Peyer's patch (tissue), 4 donors: Measurements from ENCODE around the gene AIMP1. TPM values are rescaled to one million over a fixed set of nuclear protein-coding genes. Genes with fewer than 3 reads are reported as not detected.

ENCODE experiments used
- DNase-seq, 3 donors: peaks; one replicate each; pipeline ENCODE4 v3.0.0-alpha.2; 2017 to 2019
- H3K27ac ChIP-seq, 4 donors: fragments of 200-600 bp; sonication (generic); one replicate each; pipeline ENCODE4 v1.5.1; 2016 to 2019
- H3K27me3 ChIP-seq, 2 donors: fragments of 200-600 bp; sonication (generic); one replicate each; pipeline ENCODE4 v1.5.1; 2019
- H3K36me3 ChIP-seq, 3 donors: fragments of 200-600 bp; sonication (generic); one replicate each; pipeline ENCODE4 v1.5.1; 2016 to 2019
- H3K4me1 ChIP-seq, 4 donors: fragments of 200-600 bp; sonication (generic); one replicate each; pipeline ENCODE4 v1.5.1; 2016 to 2019
- H3K4me3 ChIP-seq, 4 donors: fragments of 200-600 bp; sonication (generic); 1 replicate in 3 of 4; 2 replicates in 1 of 4; pipeline ENCODE4 v1.5.1; 2016 to 2019; ENCODE audit warnings: mild to moderate bottlenecking in 1 of 4
- H3K9me3 ChIP-seq, 4 donors: fragments of 200-600 bp; sonication (generic); one replicate each; pipeline ENCODE4 v1.5.1; 2016 to 2019; ENCODE audit warnings: mild to moderate bottlenecking in 1 of 4
- POLR2A ChIP-seq, 2 donors: fragments of 450-650 bp; IDR thresholded peaks; one replicate each; pipeline ENCODE4 v1.5.1; 2017; ENCODE audit warnings: antibody characterized with exemption in 2 of 2, mild to moderate bottlenecking in 2 of 2, moderate library complexity in 2 of 2
- total RNA-seq, 4 donors: library from RNA; depleted of rRNA; stranded (reverse); fragments of >200 nt; gene quantifications; one replicate each; pipeline ENCODE4 v1.1.0, GENCODE V29; 2016
- TF ChIP-seq, protein P1 (sequence below), 6 experiments: fragments of 450-650 bp in 4 of 6; fragments of 200-600 bp in 2 of 6; sonication (generic) in 1 of 6; IDR thresholded peaks; one replicate each; pipeline ENCODE4 v1.5.1; 2017 to 2019; ENCODE audit warnings: antibody characterized with exemption in 6 of 6, mild to moderate bottlenecking in 3 of 6, moderate library complexity in 1 of 6

Gene AIMP1
- total RNA-seq, 4 donors from 2014 or later, result 18.3 to 40.4 (median 19.5) TPM

DNA sequence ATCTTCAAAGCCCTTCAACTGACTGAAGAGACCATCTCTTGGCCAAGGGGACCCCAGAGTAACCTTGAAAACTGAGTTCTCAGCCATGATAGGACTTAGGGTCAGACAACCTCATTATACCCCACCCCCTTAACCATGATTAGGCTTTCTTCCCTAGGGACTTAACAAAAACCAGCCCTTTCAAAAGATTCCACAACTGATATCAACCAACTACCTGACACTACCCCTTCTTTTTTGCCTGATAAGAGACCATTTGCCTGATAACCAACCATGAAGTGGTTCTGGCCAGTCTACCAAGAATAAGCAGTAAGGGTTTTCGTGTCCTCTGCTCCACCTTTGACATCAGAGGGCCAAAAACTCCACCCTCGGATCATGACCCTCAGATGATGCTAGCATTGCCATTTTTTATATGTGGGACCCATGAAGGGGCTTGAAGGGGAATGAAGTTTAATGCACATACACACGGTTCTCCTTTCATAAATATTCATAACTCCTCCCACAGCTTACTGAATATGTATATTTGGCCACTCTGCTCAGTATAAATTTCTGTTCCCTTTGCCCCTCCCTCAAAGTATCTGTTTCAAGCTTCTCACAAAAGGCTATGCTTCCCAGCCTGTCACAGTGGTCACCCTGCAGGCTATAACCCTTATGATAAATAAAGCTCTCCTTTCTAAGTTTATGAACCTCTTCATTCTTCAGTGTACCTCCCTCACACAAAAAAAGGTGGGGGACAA, 12.6 kb upstream of the AIMP1 start:
- H3K27me3 ChIP-seq, result no peaks in the 10 kb centered on the region
- H3K9me3 ChIP-seq, result no peaks in the 10 kb centered on the region
- TF ChIP-seq, protein P1, sequence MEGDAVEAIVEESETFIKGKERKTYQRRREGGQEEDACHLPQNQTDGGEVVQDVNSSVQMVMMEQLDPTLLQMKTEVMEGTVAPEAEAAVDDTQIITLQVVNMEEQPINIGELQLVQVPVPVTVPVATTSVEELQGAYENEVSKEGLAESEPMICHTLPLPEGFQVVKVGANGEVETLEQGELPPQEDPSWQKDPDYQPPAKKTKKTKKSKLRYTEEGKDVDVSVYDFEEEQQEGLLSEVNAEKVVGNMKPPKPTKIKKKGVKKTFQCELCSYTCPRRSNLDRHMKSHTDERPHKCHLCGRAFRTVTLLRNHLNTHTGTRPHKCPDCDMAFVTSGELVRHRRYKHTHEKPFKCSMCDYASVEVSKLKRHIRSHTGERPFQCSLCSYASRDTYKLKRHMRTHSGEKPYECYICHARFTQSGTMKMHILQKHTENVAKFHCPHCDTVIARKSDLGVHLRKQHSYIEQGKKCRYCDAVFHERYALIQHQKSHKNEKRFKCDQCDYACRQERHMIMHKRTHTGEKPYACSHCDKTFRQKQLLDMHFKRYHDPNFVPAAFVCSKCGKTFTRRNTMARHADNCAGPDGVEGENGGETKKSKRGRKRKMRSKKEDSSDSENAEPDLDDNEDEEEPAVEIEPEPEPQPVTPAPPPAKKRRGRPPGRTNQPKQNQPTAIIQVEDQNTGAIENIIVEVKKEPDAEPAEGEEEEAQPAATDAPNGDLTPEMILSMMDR (IDR thresholded peaks at IDR 0.05), result no peak
- TF ChIP-seq POLR2A (IDR thresholded peaks at IDR 0.05), result no peak
- no peaks in the 10 kb centered on the region for H3K4me1 ChIP-seq
- DNase-seq, result no peak
- H3K4me3 ChIP-seq, result no peak overlapping the region
- no peak overlapping the region for H3K27ac ChIP-seq
- H3K36me3 ChIP-seq, result peaks cover 0 to 7% (median 0%) of the 10 kb centered on the region in 3 donors

DNA sequence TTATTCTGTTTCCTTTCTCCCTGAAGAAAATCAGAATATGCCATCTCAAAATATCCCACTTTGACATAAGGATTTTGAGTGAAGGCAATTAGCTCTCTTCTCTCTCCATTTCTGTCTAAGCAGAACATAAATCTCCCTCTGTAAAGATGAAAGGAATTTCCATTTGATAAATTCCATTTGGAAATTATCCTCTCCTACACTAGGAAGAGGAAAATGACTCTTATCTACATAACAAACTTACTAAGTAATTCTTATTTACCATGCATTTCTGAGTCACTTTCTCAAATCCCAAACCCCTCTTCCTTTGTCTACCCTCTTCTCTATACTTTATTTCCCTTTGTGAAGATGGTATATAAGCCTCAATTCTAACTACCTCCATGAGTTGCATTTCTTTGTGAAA, 11.7 kb upstream of the AIMP1 start:
- H3K4me3 ChIP-seq, result no peak overlapping the region
- no peak overlapping the region for H3K27ac ChIP-seq
- no peaks in the 10 kb centered on the region for H3K27me3 ChIP-seq
- DNase-seq, result no peak
- H3K4me1 ChIP-seq, result no peaks in the 10 kb centered on the region
- no peaks in the 10 kb centered on the region for H3K9me3 ChIP-seq
- H3K36me3 ChIP-seq, result peaks cover 0 to 5% (median 0%) of the 10 kb centered on the region in 3 donors
- TF ChIP-seq POLR2A (IDR thresholded peaks at IDR 0.05), result no peak
- TF ChIP-seq, protein P1 (IDR thresholded peaks at IDR 0.05), result no peak

DNA sequence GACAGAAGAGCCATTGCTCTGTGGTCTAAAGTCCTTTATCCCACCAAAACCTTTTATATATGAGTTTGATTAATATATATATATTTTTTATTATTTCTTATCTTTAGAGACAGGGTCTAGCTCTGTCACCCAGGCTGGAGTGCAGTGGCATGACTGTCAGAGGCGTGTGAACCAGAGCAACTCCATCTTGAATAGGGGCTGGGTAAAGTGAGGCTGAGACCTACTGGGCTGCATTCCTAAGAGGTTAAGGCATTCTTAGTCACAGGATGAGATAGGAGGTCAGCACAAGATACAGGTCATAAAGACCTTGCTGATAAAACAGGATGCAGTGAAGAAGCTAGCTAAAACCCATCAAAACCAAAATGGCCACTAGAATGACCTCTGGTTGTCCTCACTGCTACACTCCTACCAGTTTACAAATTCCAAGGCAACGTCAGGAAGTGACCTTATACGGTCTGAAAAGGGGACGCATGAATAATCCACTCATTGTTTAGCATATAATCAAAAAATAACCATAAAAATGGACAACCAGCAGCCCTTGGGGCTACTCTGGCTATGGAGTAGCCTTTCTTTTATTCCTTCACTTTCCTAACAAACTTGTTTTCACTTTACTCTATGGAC, 10.8 kb upstream of the AIMP1 start:
- Histone ChIP-seq H3K9me3 (no peaks in the 10 kb centered on the region), H3K27me3 (no peaks in the 10 kb centered on the region), H3K36me3 (no peaks in the 10 kb centered on the region), H3K4me1 (no peaks in the 10 kb centered on the region), H3K4me3 (no peak overlapping the region), H3K27ac (no peak overlapping the region)
- no peak for TF ChIP-seq POLR2A (IDR thresholded peaks at IDR 0.05)
- TF ChIP-seq, protein P1 (IDR thresholded peaks at IDR 0.05), result no peak
- DNase-seq, result no peak

DNA sequence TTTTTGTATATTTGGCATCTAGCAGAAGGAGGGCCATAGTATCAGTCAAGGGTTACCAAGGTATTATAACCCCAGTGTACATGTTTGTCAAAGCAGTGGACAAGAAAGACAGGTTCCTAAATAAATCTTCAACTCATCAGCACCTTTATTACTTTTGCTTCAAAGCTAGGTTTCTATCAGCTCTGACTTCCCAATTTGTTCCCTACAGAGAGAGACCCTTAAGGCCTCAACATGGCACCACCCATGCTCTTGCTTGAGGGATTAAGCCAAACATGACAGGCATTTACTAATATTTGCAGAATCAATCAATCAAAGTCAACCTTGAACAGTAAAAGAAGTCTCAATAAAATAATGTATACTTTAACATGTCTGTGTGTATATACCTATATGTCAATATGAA, 9.8 kb upstream of the AIMP1 start:
- no peak overlapping the region for H3K4me3 ChIP-seq
- H3K9me3 ChIP-seq, result no peaks in the 10 kb centered on the region
- H3K4me1 ChIP-seq, result no peaks in the 10 kb centered on the region
- no peak for TF ChIP-seq POLR2A (IDR thresholded peaks at IDR 0.05)
- TF ChIP-seq, protein P1 (IDR thresholded peaks at IDR 0.05), result no peak
- no peaks in the 10 kb centered on the region for H3K27me3 ChIP-seq
- no peak for DNase-seq
- H3K36me3 ChIP-seq, result no peaks in the 10 kb centered on the region
- H3K27ac ChIP-seq, result no peak overlapping the region

DNA sequence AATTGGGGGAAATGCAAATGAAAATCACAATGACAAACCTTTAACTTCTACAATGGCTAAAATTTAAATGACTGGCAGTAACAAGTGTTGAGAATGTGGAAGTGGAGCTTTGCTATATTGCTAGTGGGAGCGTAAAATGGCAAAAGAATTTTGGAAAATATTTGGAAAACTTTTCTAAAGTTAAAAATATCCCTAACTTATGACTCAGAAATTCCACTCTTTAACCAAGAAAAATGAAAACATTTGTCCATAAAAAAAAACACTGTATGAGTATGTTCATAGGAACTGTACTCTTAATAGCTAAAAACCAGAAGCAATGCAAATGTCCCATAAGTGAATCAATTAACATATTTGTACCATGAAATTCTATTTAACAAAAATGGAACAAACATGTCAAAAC, 4.0 kb upstream of the AIMP1 start:
- H3K4me3 ChIP-seq, result no peak overlapping the region
- peaks cover 0 to 12% (median 2%) of the 10 kb centered on the region in 4 donors for H3K4me1 ChIP-seq
- H3K27me3 ChIP-seq, result no peaks in the 10 kb centered on the region
- H3K36me3 ChIP-seq, result no peaks in the 10 kb centered on the region
- TF ChIP-seq, protein P1 (IDR thresholded peaks at IDR 0.05), result no peak
- no peak for TF ChIP-seq POLR2A (IDR thresholded peaks at IDR 0.05)
- H3K9me3 ChIP-seq, result no peaks in the 10 kb centered on the region
- DNase-seq, result no peak
- H3K27ac ChIP-seq, result no peak overlapping the region
